Spinal cord (tissue), 10 donors: ENCODE results near the gene EXOC6. TPM values are rescaled to one million over a fixed set of nuclear protein-coding genes. Genes with fewer than 3 reads are reported as not detected.

ENCODE experiments used
- DNase-seq, 6 donors: peaks; one replicate each; pipeline versions ENCODE4 v3.0.0 to v3.0.0-alpha.2; 2013 to 2015; ENCODE audit warnings: low spot score in 6 of 6, low read depth in 4 of 6
- H3K27ac ChIP-seq: one replicate; pipeline ENCODE4 v1.5.1; 2013; ENCODE audit warnings: low read depth, low read length, control low read depth
- H3K27me3 ChIP-seq: one replicate; pipeline ENCODE4 v1.6.1; 2013; ENCODE audit warnings: low read length; ENCODE audit not compliant: control insufficient read depth, insufficient read depth
- H3K36me3 ChIP-seq: one replicate; pipeline ENCODE4 v1.6.1; 2013; ENCODE audit warnings: low read length; ENCODE audit not compliant: control insufficient read depth, insufficient read depth
- H3K4me1 ChIP-seq: one replicate; pipeline ENCODE4 v1.6.1; 2013; ENCODE audit warnings: low read length; ENCODE audit not compliant: control insufficient read depth, insufficient read depth
- H3K4me3 ChIP-seq: one replicate; pipeline ENCODE4 v1.5.1; 2013; ENCODE audit warnings: low read depth, low read length, control low read depth
- H3K9me3 ChIP-seq: one replicate; pipeline ENCODE4 v1.6.1; 2013; ENCODE audit warnings: low read length; ENCODE audit not compliant: control insufficient read depth, insufficient read depth
- WGBS: methylation state at CpG from one replicate; pipeline ENCODE4 v1.1.5; 2013; ENCODE audit warnings: missing lambda C conversion rate; ENCODE audit not compliant: insufficient coverage; 5-methylcytosine and 5-hydroxymethylcytosine counted together
- polyA plus RNA-seq, 2 donors: library from polyadenylated mRNA; unstranded; fragments of 120-200 nt; gene quantifications; one replicate each; pipeline ENCODE4 v1.2.1, GENCODE V29; 2013; ENCODE audit not compliant: insufficient read length in 2 of 2
- total RNA-seq, 2 donors: library from RNA; depleted of rRNA in 1 of 2; stranded (reverse); fragments of 120-200 nt in 1 of 2; fragments of >200 nt in 1 of 2; gene quantifications; one replicate each; pipeline versions ENCODE4 v1.2.3 to v1.2.4, GENCODE V29; 2013 to 2014
- donor health status: healthy.

Gene EXOC6
- total and polyA plus RNA-seq, 4 donors = 16.5 to 46.6 (median 21.2) TPM

DNA sequence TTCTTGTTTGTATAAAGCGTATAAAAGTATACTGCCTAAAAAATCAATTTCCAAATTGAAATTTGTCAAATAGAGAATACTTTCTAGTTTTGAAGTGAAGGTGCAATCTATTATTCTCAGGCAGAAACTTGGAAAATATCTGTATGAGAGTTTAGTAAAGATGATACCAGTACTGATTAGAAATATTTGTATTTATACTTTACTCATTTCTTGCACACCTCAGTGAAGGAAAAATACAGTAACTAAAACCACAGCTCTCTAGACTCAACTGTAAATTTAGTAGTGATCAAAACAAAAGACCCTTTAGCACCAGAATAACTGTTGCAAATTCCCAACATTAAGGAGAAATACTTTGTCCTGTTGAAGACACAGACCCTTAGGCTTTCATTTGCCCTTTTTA lies 140.9 kb downstream of the EXOC6 start:
- Histone ChIP-seq H3K36me3 (no peaks in the 10 kb centered on the region), H3K27me3 (no peaks in the 10 kb centered on the region), H3K4me3 (no peak overlapping the region), H3K27ac (no peak overlapping the region), H3K4me1 (no peaks in the 10 kb centered on the region), H3K9me3 (no peaks in the 10 kb centered on the region)
- WGBS = no CpG with 5 or more reads among the region's 1 CpG
- no peak for DNase-seq

DNA sequence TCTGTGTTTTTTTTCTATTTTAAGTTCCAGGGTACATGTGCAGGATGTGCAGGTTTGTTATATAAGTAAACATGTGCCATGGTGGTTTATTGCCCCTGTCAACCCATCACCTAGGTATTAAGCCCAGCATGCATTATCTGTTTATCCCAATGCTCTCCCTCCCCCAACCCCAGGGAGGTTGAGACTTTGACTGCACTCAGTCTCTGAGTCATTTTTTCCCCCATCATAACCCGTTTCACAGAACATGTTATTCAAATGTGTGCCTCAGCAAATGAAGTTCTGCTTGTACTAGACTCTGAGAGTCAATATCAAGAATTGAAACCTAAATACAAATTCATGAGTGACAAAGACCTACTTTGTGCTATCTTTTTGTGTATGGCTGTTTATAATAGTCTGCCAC lies 142.3 kb downstream of the EXOC6 start:
- no peak overlapping the region for H3K27ac ChIP-seq
- WGBS = no CpG with 5 or more reads among the region's 1 CpG
- H3K9me3 ChIP-seq = no peaks in the 10 kb centered on the region
- no peaks in the 10 kb centered on the region for H3K27me3 ChIP-seq
- no peak for DNase-seq
- no peaks in the 10 kb centered on the region for H3K36me3 ChIP-seq
- H3K4me3 ChIP-seq = no peak overlapping the region
- H3K4me1 ChIP-seq = no peaks in the 10 kb centered on the region

- Histone ChIP-seq H3K4me1 (no peaks in the 10 kb centered on the region), H3K4me3 (no peak overlapping the region), H3K36me3 (no peaks in the 10 kb centered on the region), H3K27me3 (no peaks in the 10 kb centered on the region), H3K27ac (no peak overlapping the region), H3K9me3 (no peaks in the 10 kb centered on the region)
- no peak for DNase-seq
- WGBS = no CpG with 5 or more reads among the region's 2 CpGs
Observed at GRCh38 chr10:92991513-92991912, 143.2 kb downstream of the EXOC6 start.

DNA sequence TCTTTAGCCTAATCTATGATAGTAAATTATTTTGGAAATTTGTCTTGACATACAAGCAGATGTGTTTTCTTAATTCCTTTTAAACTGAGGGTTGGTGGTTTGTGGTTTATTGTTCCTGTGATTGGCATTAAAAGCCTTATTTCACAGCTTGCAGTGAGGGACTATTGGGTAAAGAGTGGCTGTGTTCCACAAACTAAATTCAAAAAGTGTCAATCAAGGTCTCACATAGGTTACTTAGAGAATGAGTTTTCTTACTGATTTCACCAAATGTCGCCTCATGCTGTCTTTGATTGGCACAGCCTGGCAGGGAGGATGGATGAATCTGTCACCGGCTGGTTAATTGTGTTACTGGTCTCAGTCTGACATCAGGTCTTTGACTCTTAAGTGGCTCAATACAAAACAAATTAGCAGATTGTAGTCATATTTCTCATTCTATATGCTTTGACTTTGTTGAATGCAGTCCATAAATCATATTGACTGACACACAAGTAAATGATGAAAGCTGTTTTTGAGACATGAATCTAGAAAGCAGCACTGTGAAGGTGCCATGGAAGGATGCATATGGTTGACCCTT lies 145.5 kb downstream of the EXOC6 start:
- no CpG with 5 or more reads among the region's 2 CpGs for WGBS
- H3K9me3 ChIP-seq = no peaks in the 10 kb centered on the region
- DNase-seq = peak in 2 of 6 donors; percentile 27 to 87
- no peak overlapping the region for H3K4me3 ChIP-seq
- no peaks in the 10 kb centered on the region for H3K36me3 ChIP-seq
- H3K27ac ChIP-seq = no peak overlapping the region
- no peaks in the 10 kb centered on the region for H3K4me1 ChIP-seq
- H3K27me3 ChIP-seq = no peaks in the 10 kb centered on the region

DNA sequence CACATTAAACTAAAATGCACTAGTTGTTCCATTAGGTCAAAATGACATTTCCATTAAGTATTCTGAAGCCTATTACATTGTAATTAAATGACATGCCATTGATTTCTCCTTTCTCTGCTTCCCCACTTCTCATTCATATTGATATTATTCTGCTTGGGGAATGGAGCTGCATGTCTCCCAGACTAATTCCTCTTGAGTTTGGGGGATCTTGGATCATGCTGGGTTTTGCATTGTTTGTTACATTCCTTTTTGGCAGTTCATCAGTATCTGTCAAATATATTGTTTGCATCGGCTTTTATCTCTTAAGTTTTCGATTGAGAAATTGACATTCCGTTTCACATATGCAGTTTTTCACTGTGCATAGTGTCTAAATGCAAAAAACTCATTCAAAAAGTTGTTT lies 147.2 kb downstream of the EXOC6 start:
- H3K27ac ChIP-seq = no peak overlapping the region
- no peak for DNase-seq
- no peaks in the 10 kb centered on the region for H3K4me1 ChIP-seq
- H3K9me3 ChIP-seq = no peaks in the 10 kb centered on the region
- no peak overlapping the region for H3K4me3 ChIP-seq
- H3K27me3 ChIP-seq = no peaks in the 10 kb centered on the region
- H3K36me3 ChIP-seq = no peaks in the 10 kb centered on the region
- WGBS = no CpG with 5 or more reads among the region's 3 CpGs

GRCh38 chr10:92997620-92998019 lies 149.3 kb downstream of the EXOC6 start:
- Histone ChIP-seq H3K9me3 (no peaks in the 10 kb centered on the region), H3K4me3 (no peak overlapping the region), H3K27me3 (no peaks in the 10 kb centered on the region), H3K36me3 (no peaks in the 10 kb centered on the region), H3K27ac (no peak overlapping the region), H3K4me1 (no peaks in the 10 kb centered on the region)
- no peak for DNase-seq

DNA sequence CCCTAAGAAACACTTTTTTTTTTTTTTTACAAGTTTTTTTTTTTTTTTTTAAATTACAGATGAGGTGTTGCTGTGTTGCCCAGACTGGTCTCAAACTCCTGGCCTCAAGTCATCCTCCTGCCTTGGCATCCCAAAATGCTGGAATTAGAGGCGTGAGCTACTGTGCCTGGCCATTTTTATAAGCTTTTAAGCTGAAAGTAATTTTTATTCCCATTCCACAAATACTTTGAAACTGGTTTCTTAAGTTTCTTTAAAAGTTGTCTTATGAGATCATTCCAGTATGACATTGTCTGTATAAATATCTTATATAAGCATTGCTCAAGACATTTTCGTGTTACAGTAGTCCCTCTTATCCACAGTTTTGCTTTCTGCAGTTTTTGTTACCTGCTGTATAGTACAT lies 150.9 kb downstream of the EXOC6 start:
- no peaks in the 10 kb centered on the region for H3K27me3 ChIP-seq
- no peak for DNase-seq
- H3K4me1 ChIP-seq = no peaks in the 10 kb centered on the region
- H3K36me3 ChIP-seq = no peaks in the 10 kb centered on the region
- no peak overlapping the region for H3K27ac ChIP-seq
- no CpG with 5 or more reads among the region's 2 CpGs for WGBS
- no peak overlapping the region for H3K4me3 ChIP-seq
- no peaks in the 10 kb centered on the region for H3K9me3 ChIP-seq

GRCh38 chr10:93006435-93007039 lies 158.2 kb downstream of the EXOC6 start:
- H3K9me3 ChIP-seq = no peaks in the 10 kb centered on the region
- H3K27ac ChIP-seq = no peak overlapping the region
- peak in 5 of 6 donors; percentile 15 to 86 (median 38) for DNase-seq
- H3K36me3 ChIP-seq = no peaks in the 10 kb centered on the region
- H3K4me1 ChIP-seq = no peaks in the 10 kb centered on the region
- no peak overlapping the region for H3K4me3 ChIP-seq
- no peaks in the 10 kb centered on the region for H3K27me3 ChIP-seq
- no CpG with 5 or more reads among the region's 3 CpGs for WGBS

GRCh38 chr10:93015722-93016121 lies 167.4 kb downstream of the EXOC6 start:
- Histone ChIP-seq H3K27ac (no peak overlapping the region), H3K4me3 (no peak overlapping the region), H3K4me1 (no peaks in the 10 kb centered on the region), H3K36me3 (no peaks in the 10 kb centered on the region), H3K27me3 (no peaks in the 10 kb centered on the region), H3K9me3 (no peaks in the 10 kb centered on the region)
- DNase-seq = no peak
- no CpG with 5 or more reads among the region's 3 CpGs for WGBS

DNA sequence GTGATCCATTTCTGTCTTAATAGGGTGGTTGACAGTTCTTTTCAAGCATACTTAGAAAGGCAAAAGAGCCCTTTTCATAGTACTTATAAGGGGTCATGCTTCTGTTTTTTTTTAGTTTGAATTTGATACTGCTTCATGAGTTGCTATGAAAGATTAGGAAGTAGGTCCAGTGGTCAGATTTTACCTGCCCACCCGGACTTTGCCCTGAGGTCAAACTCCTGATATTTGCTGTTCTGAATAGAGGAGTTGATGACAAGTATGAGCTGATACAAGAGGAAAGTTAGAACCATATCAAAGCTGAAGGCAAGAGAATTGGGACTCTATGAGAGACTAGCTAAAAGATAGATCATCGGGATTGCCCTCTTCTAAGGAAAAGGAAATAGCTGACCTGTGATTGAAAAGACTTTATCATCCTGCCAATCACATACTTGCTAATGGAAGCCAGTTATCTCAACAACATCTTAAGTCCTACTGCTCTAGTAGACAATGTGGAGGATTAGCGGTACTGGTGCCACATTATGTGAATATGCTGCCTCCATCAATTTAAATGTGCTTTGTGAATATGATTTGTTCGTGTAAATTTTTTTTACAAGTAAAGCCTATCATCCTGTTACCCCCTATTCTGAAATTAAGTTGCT lies 174.8 kb downstream of the EXOC6 start:
- Histone ChIP-seq H3K9me3 (no peaks in the 10 kb centered on the region), H3K27me3 (no peaks in the 10 kb centered on the region), H3K4me1 (no peaks in the 10 kb centered on the region), H3K4me3 (no peak overlapping the region), H3K27ac (no peak overlapping the region), H3K36me3 (no peaks in the 10 kb centered on the region)
- DNase-seq = no peak
- 63% methylated on average over 1 of the region's 4 CpGs for WGBS
